Activated gamma-delta T cell treated with anti-CD3 and anti-CD28 coated beads, Interleukin-2, amount 50 U/mL, for 16 hours (primary cell): ENCODE results near the gene MALAT1.

ENCODE experiments used
- DNase-seq: peaks from one replicate; pipeline ENCODE4 v3.0.0-alpha.2; 2020; ENCODE audit warnings: low read depth

MALAT1 gene

GRCh38 chr11:65540290-65541092 is 41.6 kb downstream of the MALAT1 start:
- DNase-seq = peak; percentile 76

- DNase-seq = no peak
These were observed 42.5 kb downstream of the MALAT1 start for GRCh38 chr11:65541093-65541982.

GRCh38 chr11:65542738-65543390 is 44.0 kb downstream of the MALAT1 start:
- no peak for DNase-seq

- DNase-seq = no peak
These were observed 47.0 kb downstream of the MALAT1 start for GRCh38 chr11:65545853-65546216.

GRCh38 chr11:65546217-65546958 is 47.5 kb downstream of the MALAT1 start:
- DNase-seq = peak; percentile 98

GRCh38 chr11:65547446-65548125 is 48.7 kb downstream of the MALAT1 start:
- no peak for DNase-seq

- no peak for DNase-seq
These were observed 49.5 kb downstream of the MALAT1 start for GRCh38 chr11:65548395-65548794.

GRCh38 chr11:65549096-65549495 is 50.3 kb downstream of the MALAT1 start:
- DNase-seq = no peak

- DNase-seq = peak; percentile 55
These were observed 52.9 kb downstream of the MALAT1 start for GRCh38 chr11:65551572-65552387.

- no peak for DNase-seq
These were observed 53.6 kb downstream of the MALAT1 start for GRCh38 chr11:65552388-65552951.

GRCh38 chr11:65553301-65554001 is 54.6 kb downstream of the MALAT1 start:
- no peak for DNase-seq

- DNase-seq = no peak
These were observed 55.4 kb downstream of the MALAT1 start for GRCh38 chr11:65554057-65554818.

- no peak for DNase-seq
These were observed 56.1 kb downstream of the MALAT1 start for GRCh38 chr11:65554842-65555430.

GRCh38 chr11:65555693-65556231 is 56.9 kb downstream of the MALAT1 start:
- no peak for DNase-seq
